HK-2 (cell line): ENCODE results near the gene RDH12.
"Not testable (repeated sequence)": the region's sequence is repeated elsewhere in the genome, so short reads cannot be mapped to it uniquely, and the experiment has no call there.

Experiments used
- DNase-seq: peaks from one replicate; pipeline ENCODE4 v3.0.0-alpha.2; 2018; ENCODE audit not compliant: unreplicated experiment

RDH12 gene

DNA sequence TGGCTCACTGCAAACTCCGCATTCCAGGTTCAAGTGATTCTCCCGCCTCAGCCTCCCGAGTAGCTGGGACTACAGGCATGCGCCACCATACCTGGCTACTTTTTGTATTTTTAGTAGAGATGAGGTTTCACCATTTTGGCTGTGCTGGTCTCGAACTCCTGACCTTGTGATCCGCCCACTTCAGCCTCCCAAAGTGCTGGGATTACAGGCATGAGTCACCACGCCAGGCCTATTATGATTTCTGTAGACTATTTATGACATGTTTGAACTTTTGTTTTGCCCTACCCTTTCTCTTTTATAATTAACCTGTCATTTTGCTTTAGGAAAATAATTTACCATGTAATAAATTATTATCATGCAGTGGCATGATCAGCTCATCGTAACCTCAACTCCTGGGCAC, at the start of gene RDH12:
Gene RDH12 (plus strand): TSS at position 395 of the 400 bp plus-strand sequence. CDS start 20,757 bp downstream, outside the sequence.
- DNase-seq = not testable (repeated sequence)

GRCh38 chr14:67652189-67652588, 49.5 kb upstream of the RDH12 start:
- no peak for DNase-seq

GRCh38 chr14:67653651-67654280, 47.9 kb upstream of the RDH12 start:
- no peak for DNase-seq

- DNase-seq = no peak
Measured at GRCh38 chr14:67663633-67664032, 38.1 kb upstream of the RDH12 start.

DNA sequence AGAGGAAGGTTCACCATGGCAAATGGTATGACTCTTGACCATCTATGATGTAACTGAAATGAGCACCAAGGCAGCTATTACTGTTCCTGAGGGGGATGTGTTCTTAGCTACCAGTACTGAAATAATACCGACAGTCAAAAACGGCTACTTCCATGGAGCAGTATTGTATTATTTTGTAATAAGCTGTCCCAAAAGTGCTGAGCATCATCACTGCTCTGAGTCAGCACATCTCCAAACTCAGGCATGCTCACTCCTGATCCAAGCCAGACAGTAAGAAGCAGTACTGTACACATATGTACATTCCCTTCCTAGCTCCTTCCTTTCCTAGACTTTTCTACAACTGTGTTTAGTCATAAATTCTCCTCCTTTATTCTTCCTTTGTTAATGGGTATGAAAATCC, 35.8 kb upstream of the RDH12 start:
- DNase-seq = no peak

GRCh38 chr14:67666750-67667449, 34.8 kb upstream of the RDH12 start:
- no peak for DNase-seq

DNA sequence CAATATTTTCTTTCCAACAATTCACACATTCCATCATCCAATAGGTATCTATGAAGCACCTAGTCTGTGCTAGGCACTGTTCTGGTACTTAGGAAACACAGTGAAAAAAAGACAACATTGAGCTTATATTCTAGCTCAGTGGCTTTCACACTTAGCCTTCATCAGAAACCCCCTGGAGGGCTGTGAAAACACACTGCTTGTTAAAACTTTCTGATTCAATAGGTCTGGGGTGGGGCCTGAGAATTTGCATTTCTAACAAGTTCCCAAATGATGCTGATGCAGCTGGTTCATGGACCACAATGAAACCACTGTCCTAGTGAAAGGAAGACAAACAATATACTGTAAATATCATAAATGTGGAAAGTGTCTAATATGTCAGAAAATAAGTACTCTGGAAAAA, 33.1 kb upstream of the RDH12 start:
- no peak for DNase-seq

- DNase-seq = no peak
Measured at GRCh38 chr14:67673451-67673850, 28.2 kb upstream of the RDH12 start.

- peak; percentile 72 for DNase-seq
Measured at GRCh38 chr14:67674139-67674479, 27.6 kb upstream of the RDH12 start.

- peak; percentile 80 for DNase-seq
Measured at GRCh38 chr14:67674480-67675218, 27.0 kb upstream of the RDH12 start, which contains the start of gene VTI1B. Gene VTI1B, minus strand, starts transcription at chr14:67674632. Its CDS starts 143 bp downstream, at chr14:67674489.

GRCh38 chr14:67675219-67675582, 26.5 kb upstream of the RDH12 start:
- DNase-seq = peak; percentile 5

DNA sequence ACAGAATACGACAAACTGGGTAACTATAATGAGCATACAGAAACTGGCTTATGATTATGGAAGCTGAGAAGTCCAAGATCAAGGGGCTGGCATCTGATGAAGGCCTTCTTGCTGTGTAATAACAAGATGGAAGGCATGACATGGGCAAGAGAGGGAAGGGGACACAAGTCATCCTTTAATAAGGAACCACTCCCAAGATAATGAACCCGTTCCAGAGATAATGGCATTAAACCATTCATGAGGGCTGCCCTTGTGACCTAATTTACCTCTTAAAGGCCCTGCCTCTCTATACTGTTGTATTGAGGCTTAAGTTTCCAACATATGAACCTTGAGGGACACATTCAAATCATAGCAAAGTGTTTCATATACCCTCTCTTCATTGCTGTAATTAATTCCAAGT, 22.7 kb upstream of the RDH12 start:
- no peak for DNase-seq

GRCh38 chr14:67680121-67680602, 21.5 kb upstream of the RDH12 start:
- DNase-seq = no peak

DNA sequence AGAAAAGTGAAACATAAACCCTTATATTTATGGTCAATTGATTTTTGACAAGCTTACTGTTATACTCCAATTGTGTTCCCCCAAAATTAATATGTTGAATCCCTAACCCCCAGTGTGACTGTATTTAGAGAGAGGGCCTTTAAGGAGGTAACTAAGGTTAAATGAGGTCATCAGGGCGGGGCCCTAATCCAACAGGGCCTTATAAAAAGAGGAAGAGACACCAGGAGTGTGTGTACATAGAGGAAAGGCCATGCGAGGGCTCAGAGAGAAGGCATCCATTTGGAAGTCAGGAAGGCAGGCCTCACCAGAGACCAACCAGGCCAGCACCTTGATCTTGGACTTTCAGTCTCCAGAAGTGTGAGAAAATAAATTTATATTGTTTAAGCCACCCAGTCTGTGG, 20.7 kb upstream of the RDH12 start:
- no peak for DNase-seq

DNA sequence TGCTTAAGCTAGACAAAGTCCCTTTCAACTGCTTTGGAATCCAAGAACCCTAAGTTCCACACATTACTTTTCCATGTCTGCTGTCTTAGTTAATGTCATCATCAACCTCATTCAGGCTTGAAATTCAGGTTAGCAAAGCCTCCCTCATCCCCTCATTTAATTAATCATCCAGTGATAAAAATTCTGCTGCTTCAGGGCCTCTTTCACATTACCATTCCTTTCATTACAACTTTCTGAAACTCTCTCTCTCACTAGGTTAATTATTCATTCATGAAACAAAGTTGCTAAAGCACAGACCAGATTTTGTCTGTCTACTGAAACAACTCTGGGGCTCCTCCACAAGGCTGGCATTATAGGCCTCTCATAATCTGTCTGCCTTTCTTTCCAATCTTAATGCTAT, 17.8 kb upstream of the RDH12 start:
- DNase-seq = no peak

DNA sequence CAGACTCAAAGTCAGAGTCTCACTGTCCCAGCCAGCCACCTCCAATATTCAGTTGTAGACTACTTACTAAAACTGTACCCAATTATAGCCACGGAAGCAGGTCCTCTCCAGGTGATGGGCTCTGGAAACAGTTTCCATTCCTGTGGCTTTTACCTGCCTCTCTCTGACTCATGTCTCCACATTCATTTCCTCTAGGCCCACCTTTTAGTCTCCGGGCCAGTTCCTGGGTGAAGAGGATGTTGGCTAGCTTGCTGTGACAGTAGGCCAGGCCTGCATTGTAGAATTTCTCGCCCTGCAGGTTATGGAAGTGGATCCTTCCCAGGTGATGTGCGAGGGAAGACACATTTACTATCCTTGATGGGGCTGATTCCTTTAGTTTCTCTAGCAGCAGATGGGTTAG, 11.7 kb upstream of the RDH12 start:
- DNase-seq = no peak

DNA sequence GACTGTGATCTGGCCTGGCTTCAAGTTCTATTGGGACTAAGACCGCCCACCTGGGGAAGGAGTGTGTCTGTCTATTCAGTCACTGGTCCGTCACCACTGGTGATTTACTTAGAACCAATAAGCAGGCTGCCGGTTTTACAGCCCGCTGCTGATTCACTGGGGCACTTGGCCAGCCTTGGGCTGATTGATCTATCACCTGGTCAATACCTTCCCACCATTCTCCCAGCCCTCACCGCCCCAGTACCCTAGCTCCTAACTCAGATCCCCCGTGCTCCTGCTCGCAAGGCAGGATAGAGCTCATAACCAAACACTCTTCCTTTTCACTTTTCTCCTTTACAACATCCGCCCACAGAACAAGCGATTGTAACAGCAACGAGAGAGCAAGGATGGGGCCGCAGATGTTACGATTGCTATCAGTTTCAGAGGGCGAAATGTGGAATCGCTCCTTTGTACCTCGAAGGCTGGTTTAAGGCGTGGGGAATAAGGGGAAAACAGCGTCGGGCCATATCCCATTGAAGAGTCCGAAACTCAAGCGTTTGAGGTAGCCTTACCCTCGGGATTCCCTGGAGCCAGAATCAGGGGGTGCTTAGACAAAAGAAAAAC, 6.8 kb upstream of the RDH12 start:
- DNase-seq = peak; percentile 84

- peak; percentile 81 for DNase-seq
Measured at GRCh38 chr14:67695394-67695949, 6.2 kb upstream of the RDH12 start, which contains the start of gene RDH11. Gene RDH11, minus strand, starts transcription at chr14:67695764. Its CDS starts 61 bp downstream, at chr14:67695703.

GRCh38 chr14:67697006-67697405, 4.7 kb upstream of the RDH12 start:
- DNase-seq = no peak

GRCh38 chr14:67698179-67698578, 3.5 kb upstream of the RDH12 start:
- DNase-seq = no peak

GRCh38 chr14:67703997-67704396, 2.3 kb downstream of the RDH12 start:
- DNase-seq = no peak
